Right kidney (tissue), 1 donor: ENCODE results near the gene OGDH.
"Not testable (repeated sequence)": the region's sequence is repeated elsewhere in the genome, so short reads cannot be mapped to it uniquely, and the experiment has no call there.

Experiments
- DNase-seq: peaks from one replicate; pipeline ENCODE4 v3.0.0-alpha.2; 2016

Gene OGDH

DNA sequence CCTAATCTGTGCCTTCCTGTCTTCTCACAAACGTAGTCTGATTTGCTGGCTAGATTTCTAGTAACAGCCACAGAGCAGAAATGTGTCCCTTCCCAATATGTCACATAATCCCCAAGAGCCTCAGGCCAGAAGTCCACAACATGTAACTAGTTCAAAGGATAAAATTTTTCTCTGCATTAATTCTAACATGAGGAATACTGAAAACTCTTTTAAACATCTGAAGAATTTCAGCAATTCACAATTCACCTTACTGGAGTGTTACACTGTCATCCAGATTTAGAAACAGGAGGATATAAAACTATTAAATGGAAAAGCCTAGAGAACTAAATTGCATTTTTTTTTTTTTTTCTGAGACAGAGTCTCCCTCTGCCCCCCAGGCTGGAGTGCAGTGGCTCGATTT lies 30.2 kb upstream of the OGDH start:
- no peak for DNase-seq

DNA sequence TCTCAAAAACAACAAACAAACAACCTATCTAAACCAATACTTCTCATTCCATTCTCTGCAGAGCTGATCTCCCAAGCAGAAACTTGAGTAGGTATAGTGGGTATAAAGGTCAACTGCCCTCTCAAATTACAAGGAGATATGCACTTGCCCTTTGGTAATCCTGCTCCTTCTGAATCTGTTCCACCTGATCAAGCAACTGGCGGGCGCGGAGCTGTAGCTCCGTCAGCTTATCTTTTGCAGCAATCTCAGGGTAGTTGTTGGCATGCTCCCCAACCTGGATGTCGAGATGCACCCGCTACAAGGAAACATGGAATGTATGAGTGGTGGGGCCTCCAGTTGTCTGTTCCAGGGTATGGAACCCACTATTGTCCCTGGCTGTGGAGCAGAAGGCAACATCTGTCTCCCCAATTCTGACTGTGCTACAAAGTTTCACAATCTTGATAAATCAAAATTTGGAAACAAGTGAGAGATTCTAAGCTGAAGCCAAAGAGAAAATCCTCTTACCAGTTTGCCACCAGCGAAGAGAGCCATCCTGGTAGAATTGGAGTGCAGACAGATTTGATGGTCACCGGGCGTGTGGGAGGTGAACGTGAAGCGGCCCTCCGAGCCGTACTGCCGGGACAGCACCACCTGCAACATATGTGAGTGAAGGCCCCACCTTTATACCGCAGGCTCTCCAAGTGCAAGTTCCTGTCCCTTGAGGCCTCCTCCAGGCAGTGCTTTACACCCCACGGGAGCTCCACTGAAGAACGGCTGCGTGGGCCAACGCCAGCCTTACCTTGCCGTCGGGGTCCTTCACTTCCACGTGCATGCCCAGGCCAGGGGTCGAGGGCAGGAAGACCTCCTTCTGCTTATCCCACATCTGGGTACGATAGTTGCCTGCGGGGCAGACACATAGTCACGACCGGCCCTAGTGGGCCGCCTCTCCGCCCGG lies 25.2 kb upstream of the OGDH start:
- no peak for DNase-seq

DNA sequence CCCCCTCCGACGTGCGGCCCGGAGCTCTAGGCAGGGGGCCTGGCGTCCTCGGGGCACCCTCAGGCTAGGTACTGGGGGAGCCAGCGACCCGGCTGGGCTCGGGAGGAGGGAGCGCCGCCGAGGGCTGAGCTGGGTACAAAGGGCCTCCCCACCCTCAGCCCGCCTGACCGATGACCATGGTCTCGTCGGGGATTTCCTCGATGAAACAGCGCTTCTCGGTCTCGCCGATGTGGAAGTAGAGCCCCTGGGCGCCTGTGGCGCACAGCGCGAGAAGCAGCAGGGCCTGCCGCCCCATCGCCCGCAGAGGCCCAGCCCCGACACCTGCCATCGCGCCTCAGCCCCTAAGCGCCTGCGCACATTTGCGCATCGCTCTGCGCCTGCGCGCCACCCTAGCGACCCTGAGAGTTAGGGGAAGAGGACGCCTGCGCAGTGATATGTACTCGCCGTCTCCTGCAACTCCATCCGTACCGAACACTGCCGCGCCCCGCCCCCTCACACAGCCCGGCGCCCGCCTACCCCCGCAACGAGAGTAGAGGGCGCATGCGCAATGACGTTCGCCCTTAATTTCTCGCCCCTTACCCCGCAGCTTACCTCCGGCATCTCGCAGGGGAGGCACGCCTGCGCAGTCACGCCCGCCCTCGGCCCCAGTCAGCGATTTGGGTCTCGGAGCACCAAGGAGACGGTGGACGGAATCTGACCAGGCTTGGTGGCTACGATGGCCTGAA lies 24.4 kb upstream of the OGDH start, which contains the start of gene TMED4:
TMED4 (minus strand) TSS at position 353 of the 725 bp plus-strand sequence; CDS start at position 328, 25 bp downstream.
- DNase-seq = peak; percentile 95

DNA sequence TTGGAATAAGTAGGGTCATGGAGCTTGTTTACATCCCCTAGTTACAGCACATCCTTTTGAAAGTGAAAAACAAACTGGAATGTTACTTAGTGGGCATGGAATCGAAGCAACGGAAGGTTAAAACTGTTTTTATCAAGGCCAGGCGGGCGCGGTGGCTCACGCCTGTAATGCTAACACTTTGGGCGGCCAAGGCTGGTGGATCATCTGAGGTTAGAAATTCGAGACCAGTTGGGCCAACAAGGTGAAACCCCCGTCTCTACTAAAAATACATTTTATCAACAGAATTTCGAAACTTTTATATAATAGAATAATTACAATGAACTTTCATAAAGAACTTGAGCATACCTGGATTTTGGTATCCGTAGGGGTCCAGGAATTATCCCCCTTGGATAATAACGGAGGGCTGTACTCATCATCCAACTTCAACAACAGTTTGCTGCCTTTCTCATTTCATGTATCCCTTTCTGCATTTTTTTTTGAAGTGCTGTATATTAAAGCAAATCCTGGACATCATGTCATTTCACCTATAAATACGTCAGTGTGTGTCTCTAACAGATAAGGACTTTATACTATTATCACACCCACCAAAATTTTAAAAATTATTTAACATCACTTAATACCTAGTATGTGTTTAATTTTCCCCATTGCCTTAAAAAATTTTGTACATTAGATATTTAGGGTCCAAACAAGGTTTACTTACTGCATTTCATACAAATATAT lies 23.1 kb upstream of the OGDH start:
- no peak for DNase-seq

DNA sequence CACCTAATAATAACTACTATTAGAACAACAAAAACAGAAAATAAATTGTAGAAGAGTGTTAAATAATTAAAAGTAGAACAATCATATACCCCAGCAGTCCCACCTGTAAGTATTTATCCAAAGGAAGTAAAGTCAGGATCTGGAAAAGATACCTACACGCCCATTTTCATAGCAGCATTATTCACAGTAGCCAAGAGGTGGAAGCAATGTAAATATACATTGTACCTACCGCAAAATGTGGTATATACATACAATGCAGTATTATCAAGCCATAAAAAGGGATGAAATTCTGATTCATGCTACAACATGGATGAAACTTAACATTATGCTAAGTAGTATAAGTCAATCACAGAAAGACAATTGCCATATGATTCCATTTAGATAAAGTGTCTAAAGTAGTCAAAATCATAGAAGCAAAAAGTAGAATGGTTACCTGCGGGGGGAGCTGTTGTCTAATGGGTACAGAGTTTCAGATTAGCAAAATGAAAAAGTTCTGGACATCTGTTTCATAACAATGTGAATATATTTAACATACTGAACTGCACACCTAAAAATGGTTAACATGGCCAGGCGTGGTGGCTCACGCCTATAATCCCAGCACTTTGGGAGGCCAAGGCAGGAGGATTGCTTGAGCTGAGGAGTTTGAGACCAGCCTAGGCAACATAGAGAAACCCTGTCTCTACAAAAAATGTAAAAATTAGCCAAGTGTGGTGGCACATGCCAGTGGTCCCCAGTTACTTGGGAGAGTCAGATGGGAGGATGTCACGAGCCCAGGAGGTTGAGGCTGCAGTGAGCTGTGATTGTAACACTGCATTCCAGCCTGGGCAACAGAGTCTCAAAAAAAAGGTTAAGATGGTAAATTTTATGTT lies 18.4 kb upstream of the OGDH start:
- DNase-seq = peak; percentile 50

DNA sequence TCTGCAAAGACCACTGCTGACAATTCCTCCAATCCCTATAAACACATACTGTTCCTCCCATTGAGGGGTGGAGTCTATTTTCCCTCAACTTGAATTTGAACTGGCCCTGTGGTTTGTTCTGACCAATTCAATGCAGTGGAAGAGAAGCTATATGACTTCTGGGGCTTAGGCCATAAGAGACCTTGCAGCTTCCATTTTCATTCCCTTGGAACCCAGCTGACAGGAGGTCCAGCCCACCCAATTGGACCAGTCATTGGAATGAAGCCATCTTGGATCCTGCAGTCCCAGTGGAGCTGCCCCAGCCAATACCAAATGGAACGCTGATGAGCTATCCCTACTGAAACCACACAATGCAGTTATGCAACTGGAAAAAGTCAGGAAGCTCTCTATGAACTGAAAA lies 15.5 kb upstream of the OGDH start:
- no peak for DNase-seq

DNA sequence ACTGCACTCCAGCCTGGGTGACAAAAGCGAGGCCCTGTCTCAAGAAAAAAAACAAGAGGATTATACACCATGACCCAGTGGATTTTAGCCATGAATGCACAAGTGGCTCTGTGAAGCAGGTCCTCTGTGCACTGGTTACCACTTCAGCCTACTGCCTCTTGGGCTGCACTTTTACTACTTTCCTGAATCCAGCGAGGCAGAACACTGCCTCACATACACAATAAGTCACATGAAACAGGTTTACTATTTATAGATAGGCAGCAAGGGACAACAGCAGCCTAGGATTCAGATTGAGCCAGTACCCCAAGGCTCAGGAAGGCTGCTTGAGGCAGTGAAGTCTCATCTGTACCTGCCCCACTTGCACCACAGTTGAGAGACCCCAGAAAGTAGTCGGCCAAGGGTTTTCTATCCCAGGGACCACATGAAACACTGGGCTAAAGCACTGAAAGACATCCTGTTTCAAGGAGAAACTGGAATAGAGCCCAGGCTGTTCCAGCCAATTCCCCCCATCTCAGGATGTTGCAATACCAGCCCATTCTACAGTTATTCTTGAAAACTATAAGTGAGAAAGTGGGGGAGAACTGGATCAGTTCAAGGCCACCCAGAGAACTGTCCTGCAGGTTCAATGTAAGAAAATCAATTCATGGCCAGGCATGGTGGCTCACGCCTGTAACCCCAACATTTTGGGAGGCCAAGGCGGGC lies 10.3 kb upstream of the OGDH start:
- peak; percentile 46 for DNase-seq

DNA sequence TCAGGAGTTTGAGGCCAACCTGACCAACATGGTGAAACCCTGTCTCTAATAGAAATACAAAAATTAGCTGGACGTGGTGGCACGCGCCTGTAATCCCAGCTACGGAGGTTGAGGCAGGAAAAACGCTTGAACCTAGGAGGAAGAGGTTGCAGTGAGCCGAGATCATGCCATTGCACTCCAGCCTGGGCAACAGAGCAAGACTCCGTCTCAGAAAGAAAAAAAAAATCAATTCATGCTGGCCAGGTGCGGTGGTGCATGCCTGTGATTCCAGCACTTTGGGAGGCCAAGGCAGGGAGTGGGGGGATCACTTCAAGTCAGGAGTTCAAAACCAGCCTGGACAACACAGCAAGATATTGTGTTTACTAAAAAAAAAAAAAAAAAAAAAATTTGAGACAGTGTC lies 9.2 kb upstream of the OGDH start:
- not testable (repeated sequence) for DNase-seq

DNA sequence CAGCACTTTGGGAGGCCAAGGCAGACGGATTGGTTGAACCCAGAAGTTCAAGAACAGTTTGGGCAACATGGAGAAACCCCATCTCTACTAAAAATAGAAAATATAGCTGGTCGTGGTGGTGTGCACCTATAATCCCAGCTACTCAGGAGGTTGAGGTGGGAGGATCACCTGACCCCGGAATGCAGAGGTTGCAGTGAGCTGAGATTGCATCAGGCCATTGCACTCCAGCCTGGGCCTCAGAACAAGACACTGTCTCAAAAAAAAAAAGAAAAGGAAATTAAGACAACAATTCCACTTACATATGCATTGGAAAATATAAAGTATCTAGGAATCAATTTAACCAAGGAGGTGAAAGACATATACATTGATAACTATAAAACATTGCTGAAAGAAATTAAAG lies 7.2 kb upstream of the OGDH start:
- DNase-seq = no peak

DNA sequence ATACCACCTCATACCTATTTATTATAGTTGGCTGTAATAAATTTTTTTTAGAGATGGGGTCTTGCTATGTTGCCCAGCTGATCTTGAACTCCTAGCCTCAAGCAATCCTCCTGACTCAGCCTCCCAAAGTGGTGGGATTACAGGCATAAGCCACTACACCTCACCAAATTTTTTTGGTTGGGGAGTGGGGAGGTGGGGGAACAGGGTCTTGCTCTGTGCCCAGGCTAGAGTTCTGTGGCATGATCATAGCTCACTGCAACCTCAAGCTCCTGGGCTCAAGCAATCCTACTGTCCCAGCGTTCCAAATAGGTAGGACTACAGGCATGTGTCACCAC lies 3.9 kb upstream of the OGDH start:
- DNase-seq = no peak

DNA sequence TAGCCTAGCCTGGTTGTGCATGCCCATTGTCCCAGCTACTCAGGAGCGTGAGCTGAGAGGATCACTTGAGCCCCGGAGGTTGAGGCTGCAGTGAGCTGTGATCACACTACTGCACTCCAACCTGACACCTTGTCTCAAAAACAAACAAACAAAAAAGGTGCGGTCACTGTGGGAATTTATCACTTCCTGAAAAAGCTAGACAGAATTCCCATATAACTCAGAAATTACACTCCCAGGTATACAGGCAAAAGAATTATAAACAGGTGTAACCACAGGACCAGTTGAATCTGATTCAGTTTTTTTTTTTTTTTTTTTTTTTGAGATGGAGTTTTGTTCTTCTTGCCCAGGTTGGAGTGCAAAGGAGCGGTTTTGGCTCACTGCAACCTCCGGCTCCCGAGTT lies 3.2 kb upstream of the OGDH start:
- DNase-seq = no peak

DNA sequence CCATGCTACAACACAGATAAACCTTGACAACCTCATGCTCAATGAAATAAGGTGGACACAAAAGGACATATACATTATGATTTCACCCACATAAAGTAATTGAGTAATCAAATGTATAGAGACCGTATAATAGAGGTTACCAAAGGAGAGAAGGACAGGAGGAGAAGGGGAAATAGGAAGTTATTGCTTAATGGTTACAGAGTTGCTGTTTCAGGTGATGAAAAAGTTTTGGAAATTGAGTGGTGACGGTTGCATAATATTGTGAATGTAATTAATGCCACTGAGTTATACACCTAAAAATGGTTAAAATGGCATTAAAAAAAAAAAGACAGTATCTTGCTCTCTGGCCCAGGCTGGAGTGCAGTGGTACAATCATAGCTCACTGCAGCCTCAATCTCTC lies 1.5 kb upstream of the OGDH start:
- DNase-seq = no peak

DNA sequence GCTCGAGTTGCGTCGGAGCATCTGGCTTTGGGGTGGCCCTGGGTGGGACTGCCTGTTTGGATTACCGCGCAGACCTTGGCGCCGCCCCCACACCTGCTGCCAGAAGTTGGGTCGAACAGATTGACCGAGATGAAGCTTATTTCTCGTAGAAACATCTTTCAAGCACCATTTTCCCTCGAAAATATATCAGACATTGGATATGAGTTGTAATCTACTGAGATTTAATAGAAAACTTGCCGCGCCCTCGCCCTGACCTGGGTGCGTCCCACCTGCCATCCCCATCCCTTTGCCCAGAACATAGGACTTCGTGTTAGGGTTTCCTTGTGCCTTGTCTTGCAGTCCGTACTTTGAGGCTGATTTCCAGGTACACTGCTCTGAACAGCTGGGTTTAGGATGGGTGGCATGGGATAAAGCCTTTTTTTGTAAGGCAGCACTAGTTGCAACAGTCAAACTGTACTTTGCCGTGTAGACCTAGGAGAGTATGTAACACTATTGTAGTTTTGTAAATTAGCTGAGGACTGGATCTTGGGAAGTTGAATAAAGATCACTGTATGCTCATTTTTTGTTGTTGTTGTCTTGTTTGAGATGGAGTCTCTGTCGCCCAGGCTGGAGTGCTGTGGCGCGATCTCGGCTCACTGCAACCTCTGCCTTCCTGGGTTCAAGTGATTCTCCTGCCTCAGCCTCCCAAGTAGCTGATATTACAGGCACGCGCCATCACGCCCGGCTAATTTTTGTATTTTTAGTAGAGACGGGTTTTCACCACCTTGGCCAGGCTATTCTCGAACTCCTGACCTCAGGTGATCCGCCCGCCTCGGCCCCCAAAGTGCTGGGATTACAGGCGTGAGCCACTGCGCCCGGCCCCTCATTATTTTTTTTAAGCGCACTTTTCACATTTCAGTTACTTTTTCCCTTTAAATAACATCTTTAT lies 978 bp downstream of the OGDH start:
- no peak for DNase-seq

DNA sequence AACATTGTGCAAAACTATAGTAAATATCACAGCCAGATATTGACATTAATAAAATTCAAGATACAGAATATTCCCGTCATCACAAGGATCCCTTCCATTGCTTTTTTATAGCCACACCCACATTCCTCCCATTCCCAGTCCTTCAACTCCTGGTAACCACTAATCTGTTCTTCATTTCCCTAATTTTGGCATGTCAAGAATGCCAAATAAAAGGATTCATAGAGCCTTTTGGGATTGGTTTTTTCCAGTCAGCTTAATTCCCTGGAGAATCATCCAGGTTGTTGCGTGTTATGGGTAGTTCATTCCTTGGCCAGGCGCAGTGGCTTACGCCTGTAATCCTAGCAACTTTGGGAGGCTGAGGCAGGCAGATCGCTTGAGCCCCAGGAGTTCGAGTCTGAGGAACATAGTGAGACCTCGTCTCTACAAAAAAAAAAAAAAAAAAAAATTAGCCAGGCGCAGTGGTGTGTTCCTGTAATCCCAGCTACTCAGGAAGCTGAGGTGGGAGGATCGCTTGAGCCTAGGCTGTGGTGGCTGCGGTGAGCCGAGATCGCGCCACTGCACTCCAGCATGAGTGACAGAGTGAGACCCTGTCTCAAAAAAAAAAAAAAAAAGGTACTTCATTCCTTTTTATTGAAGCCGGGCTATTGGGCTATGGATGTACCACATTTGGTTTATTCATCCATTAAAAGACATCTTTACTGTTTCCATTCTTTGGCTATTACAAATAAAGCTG lies 2.7 kb downstream of the OGDH start:
- DNase-seq = no peak

DNA sequence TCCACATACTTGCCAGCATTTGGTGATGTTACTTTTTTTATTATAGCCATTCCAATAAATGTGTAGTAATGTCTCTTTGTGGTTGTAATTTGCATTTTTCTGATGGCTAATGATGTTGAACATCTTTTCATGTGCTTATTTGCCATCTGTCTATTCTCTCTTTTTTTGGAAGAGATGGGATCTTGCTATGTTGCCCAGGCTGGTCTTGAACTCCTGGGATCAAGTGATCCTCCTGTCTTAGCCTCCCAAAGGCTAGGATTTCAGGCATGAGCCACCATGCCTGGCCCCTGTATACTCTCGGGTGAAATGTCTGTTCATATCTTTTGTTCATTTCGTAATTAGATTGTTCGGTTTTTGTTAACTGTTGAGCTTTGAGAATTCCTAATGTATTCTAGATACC lies 3.4 kb downstream of the OGDH start:
- no peak for DNase-seq

DNA sequence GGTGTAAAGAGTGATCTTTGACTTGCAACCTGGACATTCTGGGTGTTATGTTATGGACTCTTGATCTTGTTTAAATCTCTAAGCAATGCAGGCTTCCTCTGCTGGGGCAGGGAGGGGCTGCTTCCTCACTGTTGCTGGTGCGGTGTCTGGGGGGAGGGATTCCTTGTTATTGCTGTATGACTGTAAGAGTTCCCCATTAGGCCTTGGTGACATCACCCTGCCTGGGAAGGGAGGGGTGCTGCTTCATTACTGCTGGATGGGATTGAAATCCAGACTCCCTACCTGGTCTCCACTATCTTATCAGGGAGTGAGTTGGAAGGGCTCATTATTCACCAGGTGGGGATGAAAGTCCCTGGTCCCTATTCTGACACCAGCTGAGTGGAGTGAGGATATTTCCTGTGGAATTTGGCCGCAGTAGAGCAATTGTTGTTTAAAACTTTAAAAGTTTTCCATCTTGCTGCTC lies 8.8 kb downstream of the OGDH start:
- DNase-seq = no peak

DNA sequence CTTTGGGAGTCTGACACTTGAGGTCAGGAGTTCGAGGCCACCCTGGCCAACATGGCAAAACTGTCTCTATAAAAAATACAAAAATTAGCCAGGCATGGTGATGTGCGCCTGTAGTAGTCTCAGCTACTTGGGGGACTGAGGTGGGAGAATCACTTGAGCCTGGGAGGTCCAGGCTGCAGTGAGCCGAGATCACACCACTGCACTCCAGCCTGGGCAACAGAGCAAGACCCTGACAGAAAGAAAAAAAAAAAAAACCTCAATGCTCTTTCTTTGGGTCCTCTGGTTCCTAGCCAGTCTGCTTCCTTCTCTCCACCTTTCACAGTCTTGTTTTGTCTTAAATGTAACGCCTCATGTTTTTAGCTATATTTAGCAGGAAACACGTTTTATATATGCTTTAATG lies 9.4 kb downstream of the OGDH start:
- no peak for DNase-seq

DNA sequence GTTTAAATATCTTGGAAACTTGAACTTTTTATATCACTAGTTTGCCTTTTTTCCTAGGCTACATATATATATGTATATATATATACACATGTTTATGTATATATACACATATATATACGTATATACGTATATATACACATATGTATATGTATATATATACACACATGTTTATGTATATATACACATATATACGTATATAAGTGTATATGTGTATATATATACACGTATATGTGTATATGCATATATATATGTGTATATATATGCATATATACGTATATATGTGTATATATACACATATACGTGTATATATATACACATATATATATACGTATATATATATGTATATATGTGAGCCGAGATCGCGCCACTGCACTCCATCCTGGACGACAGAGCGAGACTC lies 10.1 kb downstream of the OGDH start:
- no peak for DNase-seq

DNA sequence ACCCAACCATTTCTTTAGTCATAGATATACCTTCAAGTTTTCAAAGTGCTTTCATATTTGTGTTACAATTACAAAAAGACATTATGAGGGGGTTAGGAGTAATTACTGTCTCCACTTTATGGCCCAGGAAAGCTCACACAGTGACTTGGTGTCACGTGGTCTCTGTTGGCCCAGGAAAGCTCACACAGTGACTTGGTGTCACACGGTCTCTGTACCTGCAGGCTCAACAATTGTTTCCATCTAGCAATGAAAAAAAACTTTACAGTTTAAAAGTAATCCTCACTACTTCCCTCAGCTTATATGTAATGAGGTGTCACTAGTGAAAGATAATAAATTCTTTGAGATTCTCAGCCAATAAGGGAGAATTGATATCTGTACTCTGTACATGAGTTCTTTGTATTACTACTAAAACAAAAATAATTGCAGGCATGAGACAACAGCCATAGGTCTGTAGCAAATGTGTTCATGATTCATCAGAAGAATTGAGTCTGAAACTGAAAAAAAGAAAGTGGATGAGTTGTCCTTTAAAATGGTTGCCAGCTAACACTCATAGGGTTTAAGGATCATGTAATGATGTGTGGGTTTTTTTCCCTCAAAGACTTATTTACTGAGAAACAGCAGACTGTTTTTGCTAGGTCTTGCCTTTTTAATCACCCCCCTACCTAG lies 10.9 kb downstream of the OGDH start:
- no peak for DNase-seq
